Activated CD8-positive, alpha-beta T cell treated with anti-CD3 and anti-CD28 coated beads for 36 hours (primary cell): ENCODE results near the gene MRPL28. TPM values are rescaled to one million over a fixed set of nuclear protein-coding genes. Genes with fewer than 3 reads are reported as not detected.
"Not testable (repeated sequence)": the region's sequence is repeated elsewhere in the genome, so short reads cannot be mapped to it uniquely, and the experiment has no call there.

Experiments
- ATAC-seq: fragments of 200-7000 bp; cut with Tn5 transposase; one replicate; pipeline ENCODE4 v1.10.0; 2021; ENCODE audit warnings: mild to moderate bottlenecking, moderate library complexity
- CTCF ChIA-PET: fragments of 350-600 bp; sonication (Branson Sonifier 250); formaldehyde crosslinking; loops from one replicate; lab custom pipeline; 2021; ENCODE audit warnings: antibody characterized with exemption; lab: Charles Lee
- POLR2A ChIA-PET: fragments of 350-600 bp; sonication (Branson Sonifier 250); formaldehyde crosslinking; loops from one replicate; lab custom pipeline; 2021; ENCODE audit warnings: antibody characterized with exemption; lab: Charles Lee
- DNase-seq: peaks from one replicate; pipeline ENCODE4 v3.0.0-alpha.2; 2020
- H3K27ac Mint-ChIP-seq: one replicate; pipeline ENCODE4 v1.8.0; 2021; ENCODE audit warnings: mild to moderate bottlenecking, mixed read lengths
- H3K27me3 Mint-ChIP-seq: one replicate; pipeline ENCODE4 v1.8.0; 2021; ENCODE audit warnings: mixed read lengths
- H3K36me3 Mint-ChIP-seq: one replicate; pipeline ENCODE4 v1.8.0; 2021; ENCODE audit warnings: low read depth, mixed read lengths
- H3K4me1 Mint-ChIP-seq: one replicate; pipeline ENCODE4 v1.8.0; 2021; ENCODE audit warnings: low read depth, mixed read lengths
- H3K4me3 Mint-ChIP-seq: one replicate; pipeline ENCODE4 v1.8.0; 2021; ENCODE audit warnings: mild to moderate bottlenecking, moderate library complexity, mixed read lengths
- H3K9me3 Mint-ChIP-seq: one replicate; pipeline ENCODE4 v1.8.0; 2021; ENCODE audit warnings: mixed read lengths
- CTCF ChIP-seq: fragments of 200-600 bp; IDR thresholded peaks from one replicate; pipeline ENCODE4 v1.8.0; 2022; ENCODE audit warnings: antibody characterized with exemption, mild to moderate bottlenecking
- intact Hi-C: fragments of 100-400 bp; cut with micrococcal nuclease; formaldehyde crosslinking; loops from one replicate; pipeline ENCODE4 v1.10.0; 2022
- total RNA-seq, 2 experiments: library from RNA; stranded (reverse); gene quantifications; one replicate each; pipeline ENCODE4 v1.2.3, GENCODE V29; 2021

The MRPL28 gene
- total RNA-seq, 2 experiments from 2014 or later: 95.0 to 98.2 TPM

GRCh38 chr16:379183-379960 is 9.0 kb upstream of the MRPL28 start:
- Mint-ChIP-seq H3K36me3 (no peaks in the 10 kb centered on the region), H3K4me3 (peak overlapping the region; percentile 70), H3K27me3 (no peaks in the 10 kb centered on the region), H3K27ac (peak overlapping the region; percentile 71), H3K9me3 (no peaks in the 10 kb centered on the region), H3K4me1 (peaks cover 28% of the 10 kb centered on the region)
- ChIA-PET CTCF (no interaction called here), POLR2A (interaction anchor here (0.8 kb wide), 1 partner anchor 16 kb away, joined by 4 read pairs; no protein-coding TSS in a partner anchor)
- intact Hi-C loops: no loop called here
- TF ChIP-seq CTCF: no peak
- ATAC-seq (no peak), DNase-seq (no peak)

GRCh38 chr16:378821-379182 is 8.5 kb upstream of the MRPL28 start:
- H3K27ac Mint-ChIP-seq: no peak overlapping the region
- H3K4me3 Mint-ChIP-seq: no peak overlapping the region
- POLR2A ChIA-PET: no interaction called here
- intact Hi-C loops: no loop called here
- CTCF ChIA-PET: no interaction called here
- H3K36me3 Mint-ChIP-seq: no peaks in the 10 kb centered on the region
- no peaks in the 10 kb centered on the region for H3K27me3 Mint-ChIP-seq
- ATAC-seq (no peak), DNase-seq (no peak)
- TF ChIP-seq CTCF: no peak
- H3K4me1 Mint-ChIP-seq: peaks cover 24% of the 10 kb centered on the region
- H3K9me3 Mint-ChIP-seq: no peaks in the 10 kb centered on the region

GRCh38 chr16:378113-378820 is 7.9 kb upstream of the MRPL28 start:
- H3K4me3 Mint-ChIP-seq, intact Hi-C loops, DNase-seq, ATAC-seq, H3K36me3 Mint-ChIP-seq, H3K9me3 Mint-ChIP-seq, POLR2A ChIA-PET, CTCF ChIA-PET, H3K27me3 Mint-ChIP-seq, H3K27ac Mint-ChIP-seq: not testable (repeated sequence)
- H3K4me1 Mint-ChIP-seq: peaks cover 18% of the 10 kb centered on the region

GRCh38 chr16:377419-377951 is 7.1 kb upstream of the MRPL28 start:
- H3K36me3 Mint-ChIP-seq: no peaks in the 10 kb centered on the region
- peaks cover 12% of the 10 kb centered on the region for H3K4me1 Mint-ChIP-seq
- TF ChIP-seq CTCF: no peak
- DNase-seq (no peak), ATAC-seq (no peak)
- POLR2A ChIA-PET: no interaction called here
- H3K4me3 Mint-ChIP-seq: no peak overlapping the region
- H3K27me3 Mint-ChIP-seq: no peaks in the 10 kb centered on the region
- CTCF ChIA-PET: no interaction called here
- no peaks in the 10 kb centered on the region for H3K9me3 Mint-ChIP-seq
- no peak overlapping the region for H3K27ac Mint-ChIP-seq
- intact Hi-C loops: no loop called here

- Mint-ChIP-seq H3K27me3 (no peaks in the 10 kb centered on the region), H3K36me3 (no peaks in the 10 kb centered on the region), H3K4me1 (peaks cover 10% of the 10 kb centered on the region), H3K4me3 (no peak overlapping the region), H3K27ac (no peak overlapping the region), H3K9me3 (no peaks in the 10 kb centered on the region)
- intact Hi-C loops: no loop called here
- ChIA-PET POLR2A (no interaction called here), CTCF (no interaction called here)
- TF ChIP-seq CTCF: no peak
- DNase-seq (no peak), ATAC-seq (no peak)
Observed at GRCh38 chr16:376817-377418, 6.6 kb upstream of the MRPL28 start.
